PC-9 (cell line): Measurements from ENCODE around the gene SLC2A2. TPM values are rescaled to one million over a fixed set of nuclear protein-coding genes. Genes with fewer than 3 reads are reported as not detected.

Experiments used
- BruUV-seq: library from RNA; stranded (reverse); fragments of 400-500 nt; replicated peaks from 2 replicates; lab custom pipeline; 2021; lab: Mats Ljungman, UMichigan
- CTCF ChIA-PET: fragments of 300-600 bp; sonication (Branson Sonifier 250); formaldehyde crosslinking; loops from one replicate; lab custom pipeline; 2022; ENCODE audit warnings: antibody characterized with exemption; lab: Charles Lee
- POLR2A ChIA-PET: fragments of 300-600 bp; sonication (Branson Sonifier 250); formaldehyde crosslinking; loops from one replicate; lab custom pipeline; 2022; ENCODE audit warnings: antibody characterized with exemption; ENCODE audit not compliant: unreplicated experiment; lab: Charles Lee
- DNase-seq, 2 experiments: peaks; one replicate each; pipeline versions ENCODE4 v3.0.0 to v3.0.0-alpha.2; 2015 to 2022; ENCODE audit warnings: mixed read lengths in 1 of 2
- H2AFZ ChIP-seq: fragments of 200-600 bp; sonication (generic); 2 replicates; pipeline ENCODE4 v1.8.1; 2017; ENCODE audit warnings: antibody characterized with exemption
- H3F3A ChIP-seq: fragments of 200-600 bp; sonication (generic); 2 replicates; pipeline ENCODE4 v1.8.1; 2017; ENCODE audit warnings: antibody characterized with exemption, mild to moderate bottlenecking, low read depth; ENCODE audit not compliant: insufficient read depth
- H3K27ac ChIP-seq: fragments of 200-600 bp; sonication (generic); 2 replicates; pipeline ENCODE4 v1.6.1; 2016; ENCODE audit warnings: mixed run types
- H3K27me3 ChIP-seq: fragments of 200-600 bp; sonication (generic); 2 replicates; pipeline ENCODE4 v1.6.1; 2016; ENCODE audit warnings: low read depth, mixed run types; ENCODE audit not compliant: insufficient read depth
- H3K36me3 ChIP-seq: fragments of 200-600 bp; sonication (generic); 2 replicates; pipeline ENCODE4 v1.6.1; 2016; ENCODE audit warnings: low read depth, mixed run types
- H3K4me1 ChIP-seq: fragments of 200-600 bp; sonication (generic); replicated peaks from 2 replicates; pipeline ENCODE4 v1.6.1; 2016; ENCODE audit warnings: mixed run types; ENCODE audit not compliant: insufficient read depth
- H3K4me2 ChIP-seq: fragments of 200-600 bp; sonication (generic); 2 replicates; pipeline ENCODE4 v1.6.1; 2017; ENCODE audit warnings: mixed run types
- H3K4me3 ChIP-seq: fragments of 200-600 bp; sonication (generic); 2 replicates; pipeline ENCODE4 v1.6.1; 2016; ENCODE audit warnings: mixed run types
- H3K79me2 ChIP-seq: fragments of 200-600 bp; sonication (generic); 2 replicates; pipeline ENCODE4 v1.6.1; 2017; ENCODE audit warnings: low read depth, mixed run types
- H3K9me2 ChIP-seq: fragments of 200-600 bp; sonication (generic); 2 replicates; pipeline ENCODE4 v1.8.1; 2017; ENCODE audit warnings: mild to moderate bottlenecking; ENCODE audit not compliant: insufficient read depth
- H3K9me3 ChIP-seq: fragments of 200-600 bp; sonication (generic); 2 replicates; pipeline ENCODE4 v1.8.1; 2016; ENCODE audit warnings: low read depth; ENCODE audit not compliant: insufficient read depth
- H4K20me1 ChIP-seq: fragments of 200-600 bp; sonication (generic); 2 replicates; pipeline ENCODE4 v1.8.1; 2017; ENCODE audit not compliant: insufficient read depth
- EZH2 ChIP-seq: fragments of 200-600 bp; sonication (generic); IDR thresholded peaks from 2 replicates; pipeline ENCODE4 v1.8.0; 2017; ENCODE audit warnings: antibody characterized with exemption, low read depth
- intact Hi-C: fragments of 100-400 bp; cut with micrococcal nuclease; formaldehyde crosslinking; loops from one replicate; pipeline ENCODE4 v1.10.0; 2022; ENCODE audit not compliant: unreplicated experiment
- total RNA-seq: library from RNA; stranded (reverse); gene quantifications from 2 replicates; pipeline ENCODE4 v1.2.3, GENCODE V29; 2021
- TF ChIP-seq, protein P1 (sequence below): fragments of 200-600 bp; sonication (generic); conservative IDR thresholded peaks from 2 replicates; pipeline ENCODE4 v1.6.1; 2017; ENCODE audit warnings: mixed run types, antibody characterized with exemption, mild to moderate bottlenecking, moderate library complexity

SLC2A2 gene
- total RNA-seq, 1 experiment from 2014 or later, result not detected

DNA sequence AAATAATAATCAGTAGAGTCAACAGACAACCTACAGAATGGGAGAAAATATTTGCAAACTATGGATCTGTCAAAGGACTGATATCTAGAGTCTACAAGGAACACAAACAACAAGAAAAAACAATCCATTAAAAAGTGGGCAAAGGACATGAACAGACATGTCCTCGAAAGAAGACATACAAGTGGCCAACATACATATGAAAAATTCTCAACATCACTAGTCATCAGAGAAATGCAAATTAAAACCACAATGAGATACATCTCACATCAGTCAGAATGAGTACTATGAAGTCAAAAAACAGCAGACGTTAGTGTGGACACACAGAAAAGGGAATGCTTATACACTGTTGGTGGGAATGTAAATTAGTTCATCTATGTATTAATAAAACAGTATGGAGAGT lies 33.7 kb downstream of the SLC2A2 start:
- DNase-seq, result no peak
- TF ChIP-seq, protein P1, sequence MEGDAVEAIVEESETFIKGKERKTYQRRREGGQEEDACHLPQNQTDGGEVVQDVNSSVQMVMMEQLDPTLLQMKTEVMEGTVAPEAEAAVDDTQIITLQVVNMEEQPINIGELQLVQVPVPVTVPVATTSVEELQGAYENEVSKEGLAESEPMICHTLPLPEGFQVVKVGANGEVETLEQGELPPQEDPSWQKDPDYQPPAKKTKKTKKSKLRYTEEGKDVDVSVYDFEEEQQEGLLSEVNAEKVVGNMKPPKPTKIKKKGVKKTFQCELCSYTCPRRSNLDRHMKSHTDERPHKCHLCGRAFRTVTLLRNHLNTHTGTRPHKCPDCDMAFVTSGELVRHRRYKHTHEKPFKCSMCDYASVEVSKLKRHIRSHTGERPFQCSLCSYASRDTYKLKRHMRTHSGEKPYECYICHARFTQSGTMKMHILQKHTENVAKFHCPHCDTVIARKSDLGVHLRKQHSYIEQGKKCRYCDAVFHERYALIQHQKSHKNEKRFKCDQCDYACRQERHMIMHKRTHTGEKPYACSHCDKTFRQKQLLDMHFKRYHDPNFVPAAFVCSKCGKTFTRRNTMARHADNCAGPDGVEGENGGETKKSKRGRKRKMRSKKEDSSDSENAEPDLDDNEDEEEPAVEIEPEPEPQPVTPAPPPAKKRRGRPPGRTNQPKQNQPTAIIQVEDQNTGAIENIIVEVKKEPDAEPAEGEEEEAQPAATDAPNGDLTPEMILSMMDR, result no peak
- TF ChIP-seq EZH2, result no peak
- Histone ChIP-seq H3K4me3 (no peak overlapping the region), H3K79me2 (no peaks in the 10 kb centered on the region), H3F3A (no peaks in the 10 kb centered on the region), H2AFZ (no peak overlapping the region), H3K27ac (no peak overlapping the region), H3K36me3 (no peaks in the 10 kb centered on the region), H3K4me2 (no peak overlapping the region), H3K27me3 (no peaks in the 10 kb centered on the region), H3K4me1 (peaks cover 13% of the 10 kb centered on the region), H4K20me1 (no peaks in the 10 kb centered on the region), H3K9me2 (no peaks in the 10 kb centered on the region), H3K9me3 (peaks cover 5% of the 10 kb centered on the region; the same call in 1 of the 2 replicates)
- ChIA-PET CTCF (no interaction called here), POLR2A (no interaction called here)
- intact Hi-C loops, result no loop called here
- BruUV-seq, result no TSS peak

DNA sequence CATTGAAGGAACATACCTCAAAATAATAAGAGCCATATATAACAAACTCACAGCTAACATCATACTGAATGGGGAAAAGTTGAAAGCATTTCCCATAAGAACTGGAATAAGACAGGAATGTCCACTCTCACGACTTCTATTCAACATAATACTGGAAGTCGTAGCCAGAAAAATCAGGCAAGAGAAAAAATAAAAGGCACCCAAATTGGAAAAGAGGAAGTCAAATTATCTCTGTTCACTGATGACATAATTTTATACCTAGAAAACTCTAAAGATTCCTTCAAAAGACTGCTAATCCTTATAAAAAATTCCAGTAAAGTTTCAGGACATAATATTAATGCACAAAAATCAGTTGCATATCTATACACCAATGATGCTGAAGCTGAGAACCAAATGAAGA lies 34.9 kb downstream of the SLC2A2 start:
- TF ChIP-seq, protein P1, result no peak
- TF ChIP-seq EZH2, result no peak
- CTCF ChIA-PET, result no interaction called here
- Histone ChIP-seq H3F3A (no peaks in the 10 kb centered on the region), H3K9me2 (no peaks in the 10 kb centered on the region), H3K9me3 (peaks cover 3% of the 10 kb centered on the region; the same call in 1 of the 2 replicates), H3K36me3 (no peaks in the 10 kb centered on the region), H2AFZ (no peak overlapping the region), H3K4me3 (no peak overlapping the region), H3K27ac (no peak overlapping the region), H3K79me2 (no peaks in the 10 kb centered on the region), H3K4me2 (no peak overlapping the region), H3K27me3 (no peaks in the 10 kb centered on the region), H3K4me1 (peaks cover 10% of the 10 kb centered on the region), H4K20me1 (no peaks in the 10 kb centered on the region)
- intact Hi-C loops, result no loop called here
- no peak for DNase-seq
- BruUV-seq, result no TSS peak
- POLR2A ChIA-PET, result no interaction called here

DNA sequence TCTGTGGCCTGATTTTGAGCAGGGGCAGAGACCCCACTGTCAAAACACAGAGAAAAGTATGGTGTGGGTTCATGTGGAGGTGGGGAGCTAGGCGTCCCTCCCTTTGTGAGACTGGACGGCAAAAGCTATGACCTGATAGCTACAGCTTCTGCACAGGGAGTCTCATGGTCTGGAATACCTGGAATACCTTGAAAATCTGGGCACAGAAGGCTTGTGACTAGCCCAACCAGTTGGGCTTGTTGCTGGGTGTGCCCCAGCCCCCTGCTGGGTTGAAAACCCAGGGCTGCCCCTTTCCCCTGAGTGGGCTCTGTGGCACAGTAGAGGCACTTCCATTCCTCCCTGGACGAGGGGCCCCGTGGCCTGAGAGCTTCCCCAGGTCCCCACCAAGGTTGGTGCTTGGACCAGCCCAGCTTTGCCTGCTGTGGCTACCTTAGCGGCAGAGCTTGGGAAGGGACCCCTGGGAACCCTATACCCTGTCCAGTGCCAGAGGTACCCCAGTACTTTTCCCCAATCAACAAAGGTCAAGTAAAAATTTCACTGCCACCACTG lies 37.3 kb downstream of the SLC2A2 start:
- POLR2A ChIA-PET, result no interaction called here
- TF ChIP-seq, protein P1, result no peak
- TF ChIP-seq EZH2, result no peak
- Histone ChIP-seq H3K4me1 (peaks cover 10% of the 10 kb centered on the region), H3K36me3 (no peaks in the 10 kb centered on the region), H3K9me3 (no peaks in the 10 kb centered on the region; the same call in 1 of the 2 replicates), H3K4me3 (no peak overlapping the region), H3K9me2 (no peaks in the 10 kb centered on the region), H3K4me2 (no peak overlapping the region), H2AFZ (no peak overlapping the region), H3K27ac (no peak overlapping the region), H3K27me3 (no peaks in the 10 kb centered on the region), H4K20me1 (no peaks in the 10 kb centered on the region), H3K79me2 (no peaks in the 10 kb centered on the region), H3F3A (no peaks in the 10 kb centered on the region)
- intact Hi-C loops, result no loop called here
- CTCF ChIA-PET, result no interaction called here
- no TSS peak for BruUV-seq
- peak in 1 of 2 experiments; percentile 14 for DNase-seq
